Pancreas (tissue), 10 donors: ENCODE results near the gene DMXL2. TPM values are rescaled to one million over a fixed set of nuclear protein-coding genes. Genes with fewer than 3 reads are reported as not detected.

Source experiments
- ATAC-seq, 4 donors: fragments of 200-7000 bp; cut with Tn5 transposase; one replicate each; pipeline versions ENCODE4 v1.8.0 to v1.9.1; 2020; ENCODE audit warnings: mild to moderate bottlenecking in 4 of 4, moderate library complexity in 4 of 4
- DNase-seq, 6 donors: peaks; one replicate each; pipeline ENCODE4 v3.0.0-alpha.2; 2020
- FAIRE-seq: peaks from 2 replicates; lab custom pipeline; 2012; peaks lifted over from hg19 to GRCh38; lab: Jason Lieb, UNC
- H3K27ac ChIP-seq, 4 donors: fragments of 200-600 bp; sonication (generic); 1 replicate in 3 of 4; 2 replicates in 1 of 4; pipeline versions ENCODE4 v1.5.0 to v1.8.0; 2020
- H3K27me3 ChIP-seq, 4 donors: fragments of 200-600 bp; one replicate each; pipeline ENCODE4 v1.8.0; 2021
- H3K36me3 ChIP-seq, 3 donors: fragments of 200-600 bp; sonication (generic) in 1 of 3; one replicate each; pipeline versions ENCODE4 v1.5.0 to v1.8.0; 2020 to 2021
- H3K4me1 ChIP-seq, 3 donors: fragments of 200-600 bp; one replicate each; pipeline ENCODE4 v1.8.0; 2021
- H3K4me3 ChIP-seq, 4 donors: fragments of 200-600 bp; sonication (generic) in 2 of 4; one replicate each; pipeline versions ENCODE4 v1.5.0 to v1.8.0; 2020 to 2021
- H3K9me3 ChIP-seq, 4 donors: fragments of 200-600 bp; one replicate each; pipeline ENCODE4 v1.8.0; 2021
- WGBS, 2 donors: extraction: QIAGEN DNeasy Blood & Tissue Kit; methylation state at CpG; one replicate each; pipeline ENCODE4 v1.1.7; 2013; 5-methylcytosine and 5-hydroxymethylcytosine counted together
- intact Hi-C, 3 donors: fragments of 100-400 bp; cut with DNase I; formaldehyde crosslinking; loops; one replicate each; pipeline versions ENCODE4 v1.11.1 to v1.14.2; 2022
- polyA plus RNA-seq, 2 donors: library from polyadenylated mRNA; stranded (reverse); fragments of 200-250 nt; gene quantifications; one replicate each; pipeline ENCODE4 v1.2.3, GENCODE V29; 2013
- total RNA-seq, 6 donors: library from RNA; stranded (reverse); fragmentation: NEBNext Ultra II Directional in 4 of 6; extraction: Animal tissue kit (Norgen Biotek cat#: 25700) in 4 of 6; gene quantifications; one replicate each; pipeline versions ENCODE4 v1.2.1 to v1.2.4, GENCODE V29; 2021 to 2023
- TF ChIP-seq, protein P1 (sequence below), 4 donors: fragments of 200-600 bp; sonication (generic) in 3 of 4; IDR thresholded peaks; one replicate each; pipeline versions ENCODE4 v1.5.0 to v1.8.0; 2021; ENCODE audit warnings: antibody characterized with exemption in 4 of 4
- donor health status: healthy with polysubstance abuse.
- donor health status: DM: no; HTN: no; CAD: no; lungs with moderate emphysema.
- donor health status: DM: no; HTN: no; CAD: no.
- donor health status: control.
- donor health status: control.
- donor health status: Bipolar disorder and iron deficiency.
- donor health status: DM: yes; HTN: yes; CAD: no.
- donor health status: DM: no; HTN: no; CAD: no.
- donor health status: DM: no; HTN: no; CAD: no.
- donor health status: DM: yes; HTN: yes; CAD: no.

The DMXL2 gene
- total and polyA plus RNA-seq, 8 donors: 6.6 to 31.8 (median 12.1) TPM

DNA sequence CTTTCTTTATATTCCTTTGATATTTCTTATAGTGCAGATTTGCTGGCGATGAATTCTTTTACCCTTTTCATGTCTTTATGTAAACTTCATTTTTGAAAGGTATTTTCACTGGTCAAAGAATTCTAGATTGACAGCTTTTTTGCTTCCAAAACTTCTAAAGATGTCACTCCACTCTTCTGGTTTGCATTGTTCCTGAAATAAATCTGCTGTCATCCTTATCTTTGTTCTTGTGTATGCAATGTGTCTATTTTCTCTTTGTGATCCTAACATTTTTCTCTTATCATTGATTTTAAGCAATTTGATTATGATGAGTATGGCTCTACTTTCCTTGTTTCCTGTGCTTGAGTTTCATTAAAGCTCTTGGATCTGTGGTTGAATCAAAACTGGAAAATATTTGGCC is 177.8 kb downstream of the DMXL2 start:
- intact Hi-C loops: no loop called here
- Histone ChIP-seq H3K27ac (no peak overlapping the region), H3K9me3 (no peaks in the 10 kb centered on the region), H3K4me3 (no peak overlapping the region), H3K27me3 (no peaks in the 10 kb centered on the region), H3K36me3 (peaks cover 0 to 7% (median 5%) of the 10 kb centered on the region in 3 donors), H3K4me1 (no peaks in the 10 kb centered on the region)
- TF ChIP-seq, protein P1, sequence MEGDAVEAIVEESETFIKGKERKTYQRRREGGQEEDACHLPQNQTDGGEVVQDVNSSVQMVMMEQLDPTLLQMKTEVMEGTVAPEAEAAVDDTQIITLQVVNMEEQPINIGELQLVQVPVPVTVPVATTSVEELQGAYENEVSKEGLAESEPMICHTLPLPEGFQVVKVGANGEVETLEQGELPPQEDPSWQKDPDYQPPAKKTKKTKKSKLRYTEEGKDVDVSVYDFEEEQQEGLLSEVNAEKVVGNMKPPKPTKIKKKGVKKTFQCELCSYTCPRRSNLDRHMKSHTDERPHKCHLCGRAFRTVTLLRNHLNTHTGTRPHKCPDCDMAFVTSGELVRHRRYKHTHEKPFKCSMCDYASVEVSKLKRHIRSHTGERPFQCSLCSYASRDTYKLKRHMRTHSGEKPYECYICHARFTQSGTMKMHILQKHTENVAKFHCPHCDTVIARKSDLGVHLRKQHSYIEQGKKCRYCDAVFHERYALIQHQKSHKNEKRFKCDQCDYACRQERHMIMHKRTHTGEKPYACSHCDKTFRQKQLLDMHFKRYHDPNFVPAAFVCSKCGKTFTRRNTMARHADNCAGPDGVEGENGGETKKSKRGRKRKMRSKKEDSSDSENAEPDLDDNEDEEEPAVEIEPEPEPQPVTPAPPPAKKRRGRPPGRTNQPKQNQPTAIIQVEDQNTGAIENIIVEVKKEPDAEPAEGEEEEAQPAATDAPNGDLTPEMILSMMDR (IDR thresholded peaks at IDR 0.05): no peak
- DNase-seq (no peak), ATAC-seq (no peak), FAIRE-seq (no peak)
- WGBS, 2 donors: 95 to 97% methylated on average over 1 of the region's 1 CpG

DNA sequence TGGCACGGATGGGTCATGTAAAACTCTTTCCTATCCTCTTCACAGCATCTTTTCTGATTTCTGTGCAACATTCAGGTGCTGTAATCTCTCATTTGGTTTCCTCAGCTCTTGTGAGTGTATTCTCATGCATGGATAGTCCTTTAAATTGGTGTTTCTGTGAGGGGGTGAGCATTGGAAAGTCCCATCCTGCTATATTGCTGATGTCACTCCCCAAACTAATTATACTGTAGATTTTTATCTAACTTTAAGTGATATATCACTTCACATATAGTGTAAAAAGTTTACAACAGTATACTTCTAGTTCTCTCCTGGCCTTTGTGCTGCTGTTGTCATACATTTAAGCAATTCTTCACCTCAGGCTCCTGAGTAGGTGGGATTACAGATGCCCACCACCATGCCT is 178.5 kb downstream of the DMXL2 start:
- Histone ChIP-seq H3K27ac (no peak overlapping the region), H3K4me3 (no peak overlapping the region), H3K9me3 (no peaks in the 10 kb centered on the region), H3K4me1 (no peaks in the 10 kb centered on the region), H3K36me3 (peaks cover 0 to 5% (median 3%) of the 10 kb centered on the region in 3 donors), H3K27me3 (no peaks in the 10 kb centered on the region)
- DNase-seq: no peak
- no peak for FAIRE-seq
- intact Hi-C loops: no loop called here
- ATAC-seq: no peak
- TF ChIP-seq, protein P1 (IDR thresholded peaks at IDR 0.05): no peak
- 75 to 87% methylated on average over 1 of the region's 1 CpG for WGBS, 2 donors

DNA sequence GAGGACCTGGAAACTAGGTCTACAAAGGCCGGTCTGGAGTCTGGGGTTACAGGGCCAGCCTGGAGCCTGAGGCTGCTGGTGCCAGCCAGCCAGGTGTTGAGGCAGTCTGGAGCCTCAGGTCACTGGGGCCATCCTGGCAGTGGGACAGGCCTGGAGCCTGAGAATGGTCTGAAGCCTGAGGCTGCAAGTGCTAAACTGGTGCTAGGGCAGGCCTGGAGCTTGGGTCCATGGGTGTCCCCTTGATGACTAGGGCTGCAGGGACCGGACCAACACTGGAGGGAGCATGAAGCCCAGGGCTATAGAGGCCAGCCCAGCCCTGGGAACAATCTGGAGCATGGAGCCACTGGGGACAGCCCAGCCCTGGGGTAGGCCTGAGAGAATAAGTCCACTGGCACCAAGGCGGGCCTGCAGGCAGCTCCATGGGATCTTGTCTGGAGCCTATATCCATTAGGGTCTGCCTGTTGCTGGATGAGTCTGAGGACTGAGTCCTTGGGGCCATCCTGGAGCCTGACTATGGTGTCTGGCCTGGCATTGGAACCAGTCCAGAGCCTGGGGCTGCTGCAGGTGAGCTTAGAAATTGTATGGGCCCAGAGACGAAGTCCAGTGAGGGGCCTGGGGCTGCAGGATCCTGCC is 179.2 kb downstream of the DMXL2 start:
- Histone ChIP-seq H3K4me3 (no peak overlapping the region), H3K4me1 (no peaks in the 10 kb centered on the region), H3K36me3 (no peaks in the 10 kb centered on the region), H3K27me3 (no peaks in the 10 kb centered on the region), H3K27ac (no peak overlapping the region), H3K9me3 (no peaks in the 10 kb centered on the region)
- ATAC-seq (no peak), DNase-seq (peak in 2 of 6 donors; percentile 45 to 55), FAIRE-seq (no peak)
- 93 to 97% methylated on average over 4 of the region's 4 CpGs for WGBS, 2 donors
- intact Hi-C loops: no loop called here
- TF ChIP-seq, protein P1 (IDR thresholded peaks at IDR 0.05): no peak

DNA sequence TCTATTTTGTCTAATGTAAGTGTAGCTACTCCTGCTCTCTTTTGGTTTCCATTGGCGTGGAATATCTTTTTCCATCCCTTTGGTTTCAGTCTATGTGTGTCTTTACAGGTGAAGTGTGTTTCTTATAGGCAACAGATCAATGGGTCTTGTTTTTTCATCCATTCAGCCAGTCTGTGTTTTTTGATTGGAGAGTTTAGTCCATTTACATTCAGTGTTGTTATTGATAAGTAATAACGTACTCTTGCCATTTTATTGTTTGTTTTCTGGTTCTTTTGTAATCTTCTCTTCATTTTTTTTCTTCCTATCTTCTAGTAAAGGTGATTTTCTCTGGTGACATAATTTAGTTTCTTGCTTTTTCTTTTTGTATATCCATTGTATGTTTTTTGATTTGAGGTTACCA is 184.0 kb downstream of the DMXL2 start:
- Histone ChIP-seq H3K4me3 (no peak overlapping the region), H3K9me3 (no peaks in the 10 kb centered on the region), H3K27me3 (no peaks in the 10 kb centered on the region), H3K27ac (no peak overlapping the region), H3K4me1 (no peaks in the 10 kb centered on the region), H3K36me3 (no peaks in the 10 kb centered on the region)
- DNase-seq: no peak
- no peak for ATAC-seq
- intact Hi-C loops: no loop called here
- FAIRE-seq: no peak
- TF ChIP-seq, protein P1 (IDR thresholded peaks at IDR 0.05): no peak
- 52 to 70% methylated on average over 2 of the region's 2 CpGs for WGBS, 2 donors

DNA sequence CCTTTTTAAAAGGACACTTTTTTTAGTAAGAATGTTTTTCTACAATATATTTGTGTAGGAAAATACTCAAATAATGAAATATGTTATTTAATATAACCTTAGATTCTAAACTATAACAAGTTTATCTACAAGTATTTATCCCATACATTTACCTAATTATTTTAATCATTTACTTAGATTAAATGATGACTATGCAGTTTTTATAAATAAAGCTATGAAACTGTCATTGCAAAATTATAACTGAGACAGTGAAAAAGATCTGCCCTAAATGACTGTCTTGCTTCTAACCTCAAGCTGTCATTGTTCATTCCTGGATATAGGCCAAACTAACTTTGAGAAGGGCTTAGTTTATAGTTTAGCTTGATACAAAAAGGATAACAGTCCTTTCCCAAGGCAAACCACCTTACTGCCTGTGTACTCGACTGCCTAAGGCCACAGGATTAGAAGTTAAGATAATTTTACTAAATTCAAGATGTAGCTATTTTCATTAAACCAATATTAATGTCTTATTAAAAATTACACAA is 197.0 kb downstream of the DMXL2 start:
- Histone ChIP-seq H3K36me3 (no peaks in the 10 kb centered on the region), H3K27me3 (no peaks in the 10 kb centered on the region), H3K27ac (no peak overlapping the region), H3K4me1 (no peaks in the 10 kb centered on the region), H3K4me3 (no peak overlapping the region), H3K9me3 (no peaks in the 10 kb centered on the region)
- intact Hi-C loops: no loop called here
- no peak for FAIRE-seq
- DNase-seq: no peak
- WGBS, 2 donors: 22 to 34% methylated on average over 1 of the region's 1 CpG
- TF ChIP-seq, protein P1 (IDR thresholded peaks at IDR 0.05): no peak
- ATAC-seq: no peak
